Aorta (tissue), 5 donors: ENCODE measurements around the gene ETV4. TPM values are rescaled to one million over a fixed set of nuclear protein-coding genes. Genes with fewer than 3 reads are reported as not detected.

ENCODE experiments used
- ATAC-seq: fragments of 200-7000 bp; cut with Tn5 transposase; one replicate; pipeline ENCODE4 v1.9.1; 2022; ENCODE audit warnings: moderate library complexity; ENCODE audit not compliant: low FRiP score
- DNase-seq, 2 donors: peaks; one replicate each; pipeline ENCODE4 v3.0.0-alpha.2; 2020
- H3K27ac ChIP-seq, 2 donors: one replicate each; pipeline ENCODE4 v1.5.1; 2013; ENCODE audit warnings: low read length in 2 of 2, mild to moderate bottlenecking in 2 of 2, moderate library complexity in 2 of 2, control low read depth in 1 of 2, inconsistent platforms in 1 of 2, low read depth in 1 of 2
- H3K27me3 ChIP-seq, 2 donors: one replicate each; pipeline ENCODE4 v1.6.1; 2013; ENCODE audit warnings: control low read depth in 1 of 2, low read length in 1 of 2, mild to moderate bottlenecking in 1 of 2, moderate library complexity in 1 of 2; ENCODE audit not compliant: insufficient read depth in 2 of 2, control insufficient read depth in 1 of 2
- H3K36me3 ChIP-seq, 2 donors: one replicate each; pipeline ENCODE4 v1.6.1; 2013; ENCODE audit warnings: control low read depth in 1 of 2, low read length in 1 of 2, mild to moderate bottlenecking in 1 of 2; ENCODE audit not compliant: insufficient read depth in 2 of 2, control insufficient read depth in 1 of 2
- H3K4me1 ChIP-seq, 2 donors: one replicate each; pipeline ENCODE4 v1.6.1; 2013; ENCODE audit warnings: low read length in 2 of 2, control low read depth in 1 of 2, mild to moderate bottlenecking in 1 of 2, moderate library complexity in 1 of 2; ENCODE audit not compliant: insufficient read depth in 2 of 2, control insufficient read depth in 1 of 2
- H3K4me3 ChIP-seq, 2 donors: one replicate each; pipeline ENCODE4 v1.5.1; 2013; ENCODE audit warnings: low read length in 2 of 2, control low read depth in 1 of 2, mild to moderate bottlenecking in 1 of 2
- H3K9me3 ChIP-seq: one replicate; pipeline ENCODE4 v1.6.1; 2013; ENCODE audit warnings: mild to moderate bottlenecking, low read length; ENCODE audit not compliant: control insufficient read depth
- WGBS, 2 donors: extraction: QIAGEN DNeasy Blood & Tissue Kit; methylation state at CpG; one replicate each; pipeline ENCODE4 v1.1.7; 2013; 5-methylcytosine and 5-hydroxymethylcytosine counted together
- intact Hi-C, 2 donors: fragments of 100-400 bp; cut with DNase I; formaldehyde crosslinking; loops; one replicate each; pipeline versions ENCODE4 v1.14.2 to v1.15.0; 2022
- polyA plus RNA-seq, 2 donors: library from polyadenylated mRNA; stranded (reverse); fragments of 200-250 nt; gene quantifications; one replicate each; pipeline ENCODE4 v1.2.3, GENCODE V29; 2013
- total RNA-seq, 2 donors: library from RNA; stranded (reverse); fragmentation: NEBNext Ultra II Directional; extraction: Animal tissue kit (Norgen Biotek cat#: 25700); gene quantifications; one replicate each; pipeline ENCODE4 v1.2.1, GENCODE V29; 2021
- donor health status: healthy with polysubstance abuse.
- donor health status: Bipolar disorder and iron deficiency.
- donor health status: DM: no; HTN: no; CAD: no.
- donor health status: DM: no; HTN: no; CAD: no.
- donor health status: DM: yes; HTN: yes; CAD: no.

Gene ETV4
- total and polyA plus RNA-seq, 4 donors: 0.50 to 5.8 (median 1.7) TPM

DNA sequence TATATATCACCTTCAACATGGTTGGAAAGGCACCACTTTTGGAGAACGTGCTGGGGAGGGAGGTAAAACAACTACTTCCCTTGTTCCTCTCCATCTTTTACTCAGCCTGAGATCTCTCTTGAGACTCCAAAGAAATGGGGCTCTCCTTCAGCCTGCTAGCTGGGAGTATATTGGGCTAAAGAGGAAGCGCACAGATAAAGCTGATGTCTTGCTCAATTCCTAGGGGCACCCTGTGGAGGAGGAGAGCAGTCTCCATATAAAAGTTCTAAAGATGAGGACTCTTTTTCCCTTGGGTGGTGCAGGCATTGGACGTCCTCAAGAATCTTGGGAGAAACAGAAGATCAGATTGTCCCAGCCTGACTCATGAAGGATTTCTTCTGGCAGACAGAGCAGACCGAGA is 4.6 kb upstream of the ETV4 start:
- WGBS, 2 donors: 87 to 92% methylated on average over 4 of the region's 4 CpGs
- Histone ChIP-seq H3K27me3 (no peaks in the 10 kb centered on the region), H3K4me1 (no peaks in the 10 kb centered on the region), H3K4me3 (no peak overlapping the region), H3K36me3 (no peaks in the 10 kb centered on the region), H3K27ac (no peak overlapping the region), H3K9me3 (no peaks in the 10 kb centered on the region)
- intact Hi-C loops: no loop called here
- ATAC-seq: no peak
- DNase-seq: no peak

DNA sequence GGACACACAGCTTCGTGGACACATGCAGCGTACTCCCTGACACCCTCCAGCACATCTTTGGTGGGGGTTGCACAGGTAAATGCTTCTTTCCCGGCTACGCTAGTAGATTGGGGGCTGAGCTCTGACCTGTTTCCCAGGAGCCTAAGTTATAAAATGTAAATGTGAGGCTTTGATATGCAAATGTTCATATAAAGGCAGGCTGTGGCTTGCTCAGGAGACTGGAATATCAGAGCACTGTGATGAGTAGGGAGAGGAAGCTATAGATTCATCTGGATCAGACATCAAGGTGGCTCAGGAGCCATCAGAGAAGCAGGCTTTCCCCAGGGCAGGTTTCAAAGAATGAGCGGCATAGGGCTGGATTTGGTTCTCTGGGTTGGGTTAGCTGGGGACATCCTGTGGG is 3.4 kb upstream of the ETV4 start:
- 86 to 91% methylated on average over 5 of the region's 5 CpGs for WGBS, 2 donors
- Histone ChIP-seq H3K4me3 (no peak overlapping the region), H3K4me1 (no peaks in the 10 kb centered on the region), H3K27ac (no peak overlapping the region), H3K36me3 (no peaks in the 10 kb centered on the region), H3K9me3 (no peaks in the 10 kb centered on the region), H3K27me3 (no peaks in the 10 kb centered on the region)
- intact Hi-C loops: no loop called here
- no peak for ATAC-seq
- DNase-seq: no peak

DNA sequence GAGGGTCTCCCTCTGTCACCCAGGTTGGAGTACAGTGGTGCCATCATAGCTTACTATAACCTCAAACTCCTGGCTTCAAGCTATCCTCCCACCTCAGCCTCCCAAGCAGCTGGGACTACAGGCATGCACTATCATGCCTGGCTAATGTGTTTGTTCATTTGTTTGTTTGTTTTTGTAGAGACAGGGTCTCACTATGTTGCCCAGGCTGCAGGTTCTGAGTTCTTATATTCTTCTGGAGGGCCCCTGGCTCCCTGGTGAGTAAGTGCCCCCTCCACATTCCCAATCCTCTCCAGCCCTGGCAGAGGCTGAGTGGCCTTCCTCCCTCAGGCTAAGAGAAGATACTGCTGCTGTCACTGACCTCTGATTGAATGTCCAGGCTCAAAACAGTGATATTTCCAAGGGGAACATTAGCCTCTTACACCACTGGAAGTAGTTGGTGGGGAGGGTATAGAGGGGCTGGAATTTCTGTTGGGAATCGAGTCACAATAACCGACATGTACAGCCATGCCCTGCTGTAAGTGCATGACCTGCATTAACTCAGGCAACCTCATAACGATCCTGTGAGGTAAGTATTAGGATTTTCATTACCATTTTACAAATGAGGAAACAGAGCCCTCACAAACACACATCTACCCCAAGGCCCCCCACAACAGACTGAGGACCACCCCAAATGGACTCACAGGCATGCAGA is 2.7 kb upstream of the ETV4 start:
- DNase-seq: no peak
- 84 to 87% methylated on average over 3 of the region's 3 CpGs for WGBS, 2 donors
- H3K4me1 ChIP-seq: no peaks in the 10 kb centered on the region
- no peaks in the 10 kb centered on the region for H3K36me3 ChIP-seq
- no peaks in the 10 kb centered on the region for H3K27me3 ChIP-seq
- no peak overlapping the region for H3K4me3 ChIP-seq
- no peaks in the 10 kb centered on the region for H3K9me3 ChIP-seq
- H3K27ac ChIP-seq: no peak overlapping the region
- intact Hi-C loops: no loop called here
- ATAC-seq: no peak

DNA sequence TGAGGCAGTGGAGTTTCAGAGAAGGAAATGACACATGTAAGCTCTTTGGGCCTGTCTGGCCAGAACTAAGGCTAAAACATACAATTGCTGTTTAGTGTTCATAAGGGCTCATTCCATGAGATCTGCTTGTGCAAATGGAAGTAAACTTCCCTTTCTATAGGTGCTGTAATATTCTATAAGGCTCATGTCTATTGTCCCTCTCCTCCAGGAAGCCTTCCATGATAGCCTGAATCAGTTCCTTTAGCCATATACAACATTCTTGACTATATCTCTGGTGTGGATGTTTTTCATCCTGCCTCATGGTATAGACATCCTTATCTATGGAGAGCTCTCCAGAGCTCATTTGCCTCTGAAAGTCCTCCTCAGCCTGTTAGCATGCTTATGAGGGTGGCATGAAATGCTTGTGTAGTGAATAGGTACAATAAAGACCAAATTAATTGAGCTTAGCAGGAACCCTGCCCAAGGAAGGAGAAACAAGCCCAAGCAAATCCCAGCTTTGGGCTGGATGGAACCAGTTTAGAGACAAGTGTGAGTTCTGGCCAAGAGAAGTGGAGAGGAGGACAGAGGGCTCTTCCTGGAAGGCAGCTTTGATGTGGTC is 1.6 kb upstream of the ETV4 start:
- no peaks in the 10 kb centered on the region for H3K27me3 ChIP-seq
- no peak for DNase-seq
- no peak overlapping the region for H3K4me3 ChIP-seq
- intact Hi-C loops: no loop called here
- no peak overlapping the region for H3K27ac ChIP-seq
- H3K36me3 ChIP-seq: no peaks in the 10 kb centered on the region
- no peak for ATAC-seq
- H3K4me1 ChIP-seq: no peaks in the 10 kb centered on the region
- H3K9me3 ChIP-seq: no peaks in the 10 kb centered on the region

DNA sequence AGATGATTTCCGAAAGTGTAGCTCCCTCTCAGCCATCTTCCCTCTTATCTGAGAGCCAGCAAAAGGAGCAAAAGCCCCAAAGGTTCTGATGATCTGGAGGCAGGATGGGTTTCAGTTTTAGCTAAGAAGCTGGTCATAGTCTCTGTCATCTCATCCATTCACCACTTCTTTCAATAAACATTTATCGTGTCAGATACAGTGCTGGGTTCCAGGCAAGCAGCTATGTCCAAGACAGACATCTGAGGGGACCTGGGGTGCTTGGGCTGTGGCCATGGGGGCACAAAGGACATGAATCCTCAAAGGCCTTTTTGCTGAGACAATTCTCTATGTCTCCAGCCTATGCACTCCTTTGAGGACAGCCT is 1.0 kb upstream of the ETV4 start:
- DNase-seq (no peak), ATAC-seq (no peak)
- no peaks in the 10 kb centered on the region for H3K27me3 ChIP-seq
- no peaks in the 10 kb centered on the region for H3K36me3 ChIP-seq
- WGBS, 2 donors: 64 to 73% methylated on average over 2 of the region's 2 CpGs
- H3K4me1 ChIP-seq: no peaks in the 10 kb centered on the region
- no peak overlapping the region for H3K4me3 ChIP-seq
- H3K9me3 ChIP-seq: no peaks in the 10 kb centered on the region
- intact Hi-C loops: no loop called here
- H3K27ac ChIP-seq: no peak overlapping the region

DNA sequence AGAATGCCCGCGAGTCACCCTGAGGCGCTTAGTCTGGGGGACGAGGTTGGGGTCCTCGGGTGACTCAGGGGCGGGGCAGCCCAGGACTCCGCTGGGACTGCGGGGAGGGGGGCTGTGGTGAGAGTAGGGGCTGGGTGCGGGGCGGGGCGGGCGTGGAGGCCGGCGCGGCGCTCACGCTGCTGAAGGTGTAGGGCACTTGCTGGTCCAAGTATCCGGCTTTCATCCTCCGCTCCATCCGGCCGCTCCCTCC is 832 bp downstream of the ETV4 start:
- H3K27ac ChIP-seq: no peak overlapping the region
- ATAC-seq: peak; percentile 54
- peak overlapping the region; percentile 60 to 61 for H3K4me3 ChIP-seq
- H3K27me3 ChIP-seq: no peaks in the 10 kb centered on the region
- H3K9me3 ChIP-seq: no peaks in the 10 kb centered on the region
- intact Hi-C loops: no loop called here
- DNase-seq: peak; percentile 52 to 77
- H3K4me1 ChIP-seq: no peaks in the 10 kb centered on the region
- no peaks in the 10 kb centered on the region for H3K36me3 ChIP-seq
- 1% methylated on average over 18 to 21 of the region's 21 CpGs for WGBS, 2 donors

DNA sequence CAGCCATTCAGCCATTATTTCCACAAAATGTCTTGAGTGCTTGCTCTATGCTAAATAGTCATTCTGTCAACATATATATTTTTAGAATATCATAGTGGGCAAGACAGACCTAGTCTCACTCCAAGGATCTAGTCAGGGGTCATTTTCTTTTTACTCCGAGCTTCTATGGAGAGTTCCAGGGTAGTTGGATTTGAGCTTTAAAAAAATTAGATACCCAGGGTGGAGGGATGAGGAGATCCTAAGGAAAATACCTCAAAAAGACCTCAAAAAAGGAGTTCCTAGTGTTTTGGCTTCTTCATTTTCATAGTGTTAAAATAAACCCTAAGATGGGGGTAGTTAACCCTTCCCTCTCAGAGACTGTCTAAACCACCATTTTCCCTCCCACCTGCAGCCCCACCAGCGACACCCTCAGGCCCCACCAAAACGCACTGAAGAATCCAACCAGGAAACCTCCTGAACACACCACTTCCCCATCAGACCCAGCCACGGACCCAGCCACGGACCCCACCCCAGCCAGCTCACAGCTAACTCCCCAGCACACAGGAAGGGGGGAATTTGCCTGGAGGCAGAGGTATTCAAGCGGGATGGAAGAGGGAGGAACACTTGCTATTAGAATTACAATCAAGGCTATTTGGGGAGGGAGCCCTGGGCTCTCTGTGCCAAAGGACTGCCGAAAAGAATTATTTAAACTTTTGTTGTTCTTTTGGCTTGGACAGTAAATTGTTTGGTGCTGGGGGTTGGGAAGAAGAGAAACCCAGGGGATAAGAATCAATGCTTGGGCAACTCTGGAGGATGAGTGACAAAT is 2.2 kb downstream of the ETV4 start:
- no peaks in the 10 kb centered on the region for H3K36me3 ChIP-seq
- H3K27me3 ChIP-seq: no peaks in the 10 kb centered on the region
- no peak for ATAC-seq
- no peaks in the 10 kb centered on the region for H3K4me1 ChIP-seq
- DNase-seq: no peak
- intact Hi-C loops: no loop called here
- H3K9me3 ChIP-seq: no peaks in the 10 kb centered on the region
- 50 to 60% methylated on average over 7 of the region's 7 CpGs for WGBS, 2 donors
- H3K27ac ChIP-seq: no peak overlapping the region
- no peak overlapping the region for H3K4me3 ChIP-seq

DNA sequence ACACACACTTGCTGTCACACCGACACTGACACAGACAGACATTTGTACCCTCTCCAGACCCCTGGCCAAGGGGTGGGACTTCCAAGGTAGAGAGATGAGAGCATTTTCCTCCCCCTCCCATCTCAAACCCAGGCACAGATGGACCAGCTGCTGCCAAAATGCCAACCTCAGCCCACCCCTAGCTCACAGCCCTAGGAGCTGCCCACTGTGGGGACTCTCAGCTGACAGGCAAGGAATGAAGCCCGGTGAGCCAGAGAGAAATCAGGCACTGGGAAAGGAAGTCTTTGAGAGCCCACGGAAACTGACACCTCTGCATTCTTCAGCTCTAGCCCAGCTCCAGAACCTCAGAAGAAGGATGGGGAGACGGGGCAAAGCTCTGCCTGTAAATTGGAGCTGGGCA is 2.8 kb downstream of the ETV4 start:
- DNase-seq (no peak), ATAC-seq (no peak)
- Histone ChIP-seq H3K4me1 (no peaks in the 10 kb centered on the region), H3K9me3 (no peaks in the 10 kb centered on the region), H3K27ac (no peak overlapping the region), H3K36me3 (no peaks in the 10 kb centered on the region), H3K27me3 (no peaks in the 10 kb centered on the region), H3K4me3 (no peak overlapping the region)
- intact Hi-C loops: no loop called here
- WGBS, 2 donors: 53 to 63% methylated on average over 4 of the region's 4 CpGs

DNA sequence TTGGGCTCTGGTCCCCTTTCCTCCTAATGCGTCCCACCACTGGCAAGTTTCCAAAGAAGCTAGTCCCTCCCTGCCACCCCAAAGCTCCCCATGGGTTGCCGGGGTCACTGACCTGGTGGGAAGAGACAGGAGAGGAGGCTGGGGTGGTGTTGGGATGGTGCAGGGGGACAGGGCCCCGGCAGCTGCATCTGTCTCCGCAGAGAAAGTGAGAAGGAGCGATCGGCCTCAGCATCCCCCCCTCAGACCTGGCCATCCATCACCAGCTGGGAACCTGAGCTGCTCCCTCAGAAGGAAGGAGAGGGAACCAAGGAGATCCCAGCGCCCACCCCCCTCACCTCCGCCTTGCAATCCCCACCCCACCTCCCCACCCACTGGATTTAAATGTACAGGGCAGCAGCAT is 3.3 kb downstream of the ETV4 start:
- WGBS, 2 donors: 85 to 86% methylated on average over 5 to 8 of the region's 8 CpGs

More for the DNA sequence above, 3.3 kb downstream of the ETV4 start:
- Histone ChIP-seq H3K9me3 (no peaks in the 10 kb centered on the region), H3K27me3 (no peaks in the 10 kb centered on the region), H3K36me3 (no peaks in the 10 kb centered on the region), H3K27ac (no peak overlapping the region), H3K4me1 (no peaks in the 10 kb centered on the region), H3K4me3 (no peak overlapping the region)
- DNase-seq (no peak), ATAC-seq (no peak)
- intact Hi-C loops: no loop called here
